PC-9 (cell line): Measurements from ENCODE around the gene SSTR3. TPM values are rescaled to one million over a fixed set of nuclear protein-coding genes. Genes with fewer than 3 reads are reported as not detected.

Source experiments
- BruUV-seq: library from RNA; stranded (reverse); fragments of 400-500 nt; replicated peaks from 2 replicates; lab custom pipeline; 2021; lab: Mats Ljungman, UMichigan
- CTCF ChIA-PET: fragments of 300-600 bp; sonication (Branson Sonifier 250); formaldehyde crosslinking; loops from one replicate; lab custom pipeline; 2022; ENCODE audit warnings: antibody characterized with exemption; lab: Charles Lee
- POLR2A ChIA-PET: fragments of 300-600 bp; sonication (Branson Sonifier 250); formaldehyde crosslinking; loops from one replicate; lab custom pipeline; 2022; ENCODE audit warnings: antibody characterized with exemption; ENCODE audit not compliant: unreplicated experiment; lab: Charles Lee
- DNase-seq, 2 experiments: peaks; one replicate each; pipeline versions ENCODE4 v3.0.0 to v3.0.0-alpha.2; 2015 to 2022; ENCODE audit warnings: mixed read lengths in 1 of 2
- H2AFZ ChIP-seq: fragments of 200-600 bp; sonication (generic); 2 replicates; pipeline ENCODE4 v1.8.1; 2017; ENCODE audit warnings: antibody characterized with exemption
- H3F3A ChIP-seq: fragments of 200-600 bp; sonication (generic); 2 replicates; pipeline ENCODE4 v1.8.1; 2017; ENCODE audit warnings: antibody characterized with exemption, mild to moderate bottlenecking, low read depth; ENCODE audit not compliant: insufficient read depth
- H3K27ac ChIP-seq: fragments of 200-600 bp; sonication (generic); 2 replicates; pipeline ENCODE4 v1.6.1; 2016; ENCODE audit warnings: mixed run types
- H3K27me3 ChIP-seq: fragments of 200-600 bp; sonication (generic); 2 replicates; pipeline ENCODE4 v1.6.1; 2016; ENCODE audit warnings: low read depth, mixed run types; ENCODE audit not compliant: insufficient read depth
- H3K36me3 ChIP-seq: fragments of 200-600 bp; sonication (generic); 2 replicates; pipeline ENCODE4 v1.6.1; 2016; ENCODE audit warnings: low read depth, mixed run types
- H3K4me1 ChIP-seq: fragments of 200-600 bp; sonication (generic); replicated peaks from 2 replicates; pipeline ENCODE4 v1.6.1; 2016; ENCODE audit warnings: mixed run types; ENCODE audit not compliant: insufficient read depth
- H3K4me2 ChIP-seq: fragments of 200-600 bp; sonication (generic); 2 replicates; pipeline ENCODE4 v1.6.1; 2017; ENCODE audit warnings: mixed run types
- H3K4me3 ChIP-seq: fragments of 200-600 bp; sonication (generic); 2 replicates; pipeline ENCODE4 v1.6.1; 2016; ENCODE audit warnings: mixed run types
- H3K79me2 ChIP-seq: fragments of 200-600 bp; sonication (generic); 2 replicates; pipeline ENCODE4 v1.6.1; 2017; ENCODE audit warnings: low read depth, mixed run types
- H3K9me2 ChIP-seq: fragments of 200-600 bp; sonication (generic); 2 replicates; pipeline ENCODE4 v1.8.1; 2017; ENCODE audit warnings: mild to moderate bottlenecking; ENCODE audit not compliant: insufficient read depth
- H3K9me3 ChIP-seq: fragments of 200-600 bp; sonication (generic); 2 replicates; pipeline ENCODE4 v1.8.1; 2016; ENCODE audit warnings: low read depth; ENCODE audit not compliant: insufficient read depth
- H4K20me1 ChIP-seq: fragments of 200-600 bp; sonication (generic); 2 replicates; pipeline ENCODE4 v1.8.1; 2017; ENCODE audit not compliant: insufficient read depth
- EZH2 ChIP-seq: fragments of 200-600 bp; sonication (generic); IDR thresholded peaks from 2 replicates; pipeline ENCODE4 v1.8.0; 2017; ENCODE audit warnings: antibody characterized with exemption, low read depth
- intact Hi-C: fragments of 100-400 bp; cut with micrococcal nuclease; formaldehyde crosslinking; loops from one replicate; pipeline ENCODE4 v1.10.0; 2022; ENCODE audit not compliant: unreplicated experiment
- total RNA-seq: library from RNA; stranded (reverse); gene quantifications from 2 replicates; pipeline ENCODE4 v1.2.3, GENCODE V29; 2021
- TF ChIP-seq, protein P1 (sequence below): fragments of 200-600 bp; sonication (generic); conservative IDR thresholded peaks from 2 replicates; pipeline ENCODE4 v1.6.1; 2017; ENCODE audit warnings: mixed run types, antibody characterized with exemption, mild to moderate bottlenecking, moderate library complexity

Gene SSTR3
- total RNA-seq, 1 experiment from 2014 or later: not detected

DNA sequence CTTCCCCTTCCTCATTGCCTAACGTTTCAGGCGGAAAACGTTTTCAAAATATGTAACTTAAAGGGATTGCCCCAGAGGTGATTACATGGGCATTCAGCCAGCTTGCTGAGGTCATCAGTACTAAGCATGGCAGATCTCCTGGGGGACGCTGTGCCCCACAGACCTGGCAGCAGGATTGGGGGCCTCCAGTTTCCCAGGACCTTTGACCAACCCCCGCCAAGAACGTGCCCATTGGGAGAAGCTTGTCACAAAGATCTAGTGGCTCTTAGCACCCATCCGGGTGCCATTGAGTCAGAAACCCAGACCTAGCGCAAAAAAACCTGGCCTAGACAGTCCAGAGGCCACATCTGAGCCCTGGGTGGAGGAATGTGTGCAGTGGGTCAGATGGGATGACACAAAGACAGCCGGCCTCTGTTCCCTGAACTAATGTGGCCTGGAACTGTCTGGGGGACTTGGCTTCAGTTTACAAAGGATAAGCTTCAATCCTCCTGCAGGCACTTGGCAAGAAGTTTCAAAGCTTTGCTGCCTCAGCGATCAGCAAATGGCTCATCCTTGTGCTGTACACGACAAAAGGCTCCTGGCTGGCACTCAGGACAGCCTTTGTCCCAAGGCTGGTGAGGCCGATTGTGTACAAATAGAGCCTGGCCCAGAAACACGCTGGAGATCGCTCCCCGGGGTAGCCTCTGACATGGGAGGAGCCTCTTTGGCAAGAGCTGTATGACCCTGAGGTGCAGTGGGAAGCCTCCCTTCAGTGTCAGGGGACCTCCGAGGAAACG, 33.7 kb downstream of the SSTR3 start:
- peak; percentile 58 for DNase-seq
- intact Hi-C loops: no loop called here
- no peaks in the 10 kb centered on the region for H3K79me2 ChIP-seq
- no peak overlapping the region for H3K4me3 ChIP-seq
- H3K36me3 ChIP-seq: no peaks in the 10 kb centered on the region
- no peak overlapping the region for H2AFZ ChIP-seq
- peaks cover 21% of the 10 kb centered on the region; the same call in 1 of the 2 replicates for H3F3A ChIP-seq
- TF ChIP-seq EZH2: no peak
- TF ChIP-seq, protein P1, sequence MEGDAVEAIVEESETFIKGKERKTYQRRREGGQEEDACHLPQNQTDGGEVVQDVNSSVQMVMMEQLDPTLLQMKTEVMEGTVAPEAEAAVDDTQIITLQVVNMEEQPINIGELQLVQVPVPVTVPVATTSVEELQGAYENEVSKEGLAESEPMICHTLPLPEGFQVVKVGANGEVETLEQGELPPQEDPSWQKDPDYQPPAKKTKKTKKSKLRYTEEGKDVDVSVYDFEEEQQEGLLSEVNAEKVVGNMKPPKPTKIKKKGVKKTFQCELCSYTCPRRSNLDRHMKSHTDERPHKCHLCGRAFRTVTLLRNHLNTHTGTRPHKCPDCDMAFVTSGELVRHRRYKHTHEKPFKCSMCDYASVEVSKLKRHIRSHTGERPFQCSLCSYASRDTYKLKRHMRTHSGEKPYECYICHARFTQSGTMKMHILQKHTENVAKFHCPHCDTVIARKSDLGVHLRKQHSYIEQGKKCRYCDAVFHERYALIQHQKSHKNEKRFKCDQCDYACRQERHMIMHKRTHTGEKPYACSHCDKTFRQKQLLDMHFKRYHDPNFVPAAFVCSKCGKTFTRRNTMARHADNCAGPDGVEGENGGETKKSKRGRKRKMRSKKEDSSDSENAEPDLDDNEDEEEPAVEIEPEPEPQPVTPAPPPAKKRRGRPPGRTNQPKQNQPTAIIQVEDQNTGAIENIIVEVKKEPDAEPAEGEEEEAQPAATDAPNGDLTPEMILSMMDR: no peak
- ChIA-PET POLR2A (interaction anchor here (0.6 to 0.7 kb wide), 2 partner anchors 19 to 150 kb away, joined by 3 to 6 read pairs; no protein-coding TSS in a partner anchor), CTCF (interaction anchor here (1.2 to 1.3 kb wide), 2 partner anchors 8 to 11 kb away, joined by 3 to 5 read pairs; no protein-coding TSS in a partner anchor)
- H3K9me3 ChIP-seq: no peaks in the 10 kb centered on the region
- peak overlapping the region; percentile 20 for H3K4me2 ChIP-seq
- no peaks in the 10 kb centered on the region for H4K20me1 ChIP-seq
- no peak overlapping the region for H3K27ac ChIP-seq
- H3K27me3 ChIP-seq: no peaks in the 10 kb centered on the region
- BruUV-seq: no TSS peak
- peaks cover 17% of the 10 kb centered on the region for H3K4me1 ChIP-seq
- no peaks in the 10 kb centered on the region for H3K9me2 ChIP-seq

DNA sequence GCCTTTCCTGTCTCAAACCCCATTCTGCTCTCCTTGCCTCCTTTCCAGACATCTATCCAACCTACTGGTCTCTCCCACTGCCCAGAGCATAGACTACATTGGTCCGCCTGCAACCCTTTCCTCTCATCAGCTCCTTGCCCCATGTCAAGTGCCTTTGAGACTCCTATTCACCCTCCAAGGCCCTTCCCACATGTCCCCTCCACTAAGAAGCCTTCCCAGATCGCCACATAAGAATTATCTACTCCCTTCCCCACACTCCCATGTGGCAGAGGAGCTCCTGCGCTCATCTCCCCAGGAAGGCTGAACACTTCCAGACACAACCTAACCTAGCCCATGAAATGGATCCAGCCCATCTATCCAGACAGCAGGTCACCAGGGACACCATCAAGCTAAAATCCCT, 34.5 kb downstream of the SSTR3 start:
- Histone ChIP-seq H3K27ac (no peak overlapping the region), H2AFZ (no peak overlapping the region), H3K9me3 (no peaks in the 10 kb centered on the region), H3K4me1 (peaks cover 17% of the 10 kb centered on the region), H3K27me3 (no peaks in the 10 kb centered on the region), H3K4me3 (no peak overlapping the region), H3K9me2 (no peaks in the 10 kb centered on the region), H3K4me2 (peak overlapping the region; percentile 20; the same call in 1 of the 2 replicates), H3K79me2 (no peaks in the 10 kb centered on the region), H3F3A (peaks cover 21% of the 10 kb centered on the region; the same call in 1 of the 2 replicates), H3K36me3 (no peaks in the 10 kb centered on the region), H4K20me1 (no peaks in the 10 kb centered on the region)
- POLR2A ChIA-PET: interaction anchor here (0.6 kb wide), 1 partner anchor 151 kb away, joined by 3 read pairs; no protein-coding TSS in a partner anchor
- CTCF ChIA-PET: interaction anchor here (1.2 to 1.3 kb wide), 2 partner anchors 9 to 12 kb away, joined by 3 to 5 read pairs; no protein-coding TSS in a partner anchor
- BruUV-seq: no TSS peak
- TF ChIP-seq, protein P1: no peak
- no peak for TF ChIP-seq EZH2
- intact Hi-C loops: no loop called here
- DNase-seq: no peak

DNA sequence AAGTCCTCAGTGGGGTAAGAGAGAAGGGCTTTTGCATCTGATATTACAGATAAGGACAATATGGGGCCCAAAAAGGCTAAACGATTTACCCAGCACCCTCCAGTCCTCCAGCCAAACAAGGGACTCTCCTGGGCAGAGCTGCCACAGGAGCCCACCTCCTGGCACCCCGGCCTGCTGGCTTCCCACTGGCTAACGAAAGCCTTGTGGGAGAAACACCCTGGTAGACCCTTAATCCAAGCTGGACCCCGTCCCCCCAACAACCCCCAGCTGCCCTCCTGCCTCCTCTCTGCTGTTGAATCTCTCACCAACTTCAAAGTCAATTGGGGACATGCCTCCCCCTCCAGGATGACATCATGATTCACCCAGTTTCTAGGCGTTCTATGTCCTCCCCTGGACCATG, 35.1 kb downstream of the SSTR3 start:
- Histone ChIP-seq H4K20me1 (no peaks in the 10 kb centered on the region), H3K9me3 (no peaks in the 10 kb centered on the region), H3K36me3 (no peaks in the 10 kb centered on the region), H3K4me3 (no peak overlapping the region), H2AFZ (no peak overlapping the region), H3K9me2 (no peaks in the 10 kb centered on the region), H3K27me3 (no peaks in the 10 kb centered on the region), H3K4me2 (no peak overlapping the region), H3F3A (peaks cover 21% of the 10 kb centered on the region; the same call in 1 of the 2 replicates), H3K4me1 (peaks cover 17% of the 10 kb centered on the region), H3K27ac (no peak overlapping the region), H3K79me2 (no peaks in the 10 kb centered on the region)
- no TSS peak for BruUV-seq
- TF ChIP-seq EZH2: no peak
- TF ChIP-seq, protein P1: no peak
- ChIA-PET CTCF (no interaction called here), POLR2A (no interaction called here)
- DNase-seq: no peak
- intact Hi-C loops: no loop called here
